Pancreas (tissue), 10 donors: ENCODE results near the gene RUSC1. TPM values are rescaled to one million over a fixed set of nuclear protein-coding genes. Genes with fewer than 3 reads are reported as not detected.

Experiments
- ATAC-seq, 4 donors: fragments of 200-7000 bp; cut with Tn5 transposase; one replicate each; pipeline versions ENCODE4 v1.8.0 to v1.9.1; 2020; ENCODE audit warnings: mild to moderate bottlenecking in 4 of 4, moderate library complexity in 4 of 4
- DNase-seq, 6 donors: peaks; one replicate each; pipeline ENCODE4 v3.0.0-alpha.2; 2020
- FAIRE-seq: peaks from 2 replicates; lab custom pipeline; 2012; peaks lifted over from hg19 to GRCh38; lab: Jason Lieb, UNC
- H3K27ac ChIP-seq, 4 donors: fragments of 200-600 bp; sonication (generic); 1 replicate in 3 of 4; 2 replicates in 1 of 4; pipeline versions ENCODE4 v1.5.0 to v1.8.0; 2020
- H3K27me3 ChIP-seq, 4 donors: fragments of 200-600 bp; one replicate each; pipeline ENCODE4 v1.8.0; 2021
- H3K36me3 ChIP-seq, 3 donors: fragments of 200-600 bp; sonication (generic) in 1 of 3; one replicate each; pipeline versions ENCODE4 v1.5.0 to v1.8.0; 2020 to 2021
- H3K4me1 ChIP-seq, 3 donors: fragments of 200-600 bp; one replicate each; pipeline ENCODE4 v1.8.0; 2021
- H3K4me3 ChIP-seq, 4 donors: fragments of 200-600 bp; sonication (generic) in 2 of 4; one replicate each; pipeline versions ENCODE4 v1.5.0 to v1.8.0; 2020 to 2021
- H3K9me3 ChIP-seq, 4 donors: fragments of 200-600 bp; one replicate each; pipeline ENCODE4 v1.8.0; 2021
- CTCF ChIP-seq, 4 donors: fragments of 200-600 bp; sonication (generic) in 3 of 4; IDR thresholded peaks; one replicate each; pipeline versions ENCODE4 v1.5.0 to v1.8.0; 2021; ENCODE audit warnings: antibody characterized with exemption in 4 of 4
- WGBS, 2 donors: extraction: QIAGEN DNeasy Blood & Tissue Kit; methylation state at CpG; one replicate each; pipeline ENCODE4 v1.1.7; 2013; 5-methylcytosine and 5-hydroxymethylcytosine counted together
- intact Hi-C, 3 donors: fragments of 100-400 bp; cut with DNase I; formaldehyde crosslinking; loops; one replicate each; pipeline versions ENCODE4 v1.11.1 to v1.14.2; 2022
- polyA plus RNA-seq, 2 donors: library from polyadenylated mRNA; stranded (reverse); fragments of 200-250 nt; gene quantifications; one replicate each; pipeline ENCODE4 v1.2.3, GENCODE V29; 2013
- total RNA-seq, 6 donors: library from RNA; stranded (reverse); fragmentation: NEBNext Ultra II Directional in 4 of 6; extraction: Animal tissue kit (Norgen Biotek cat#: 25700) in 4 of 6; gene quantifications; one replicate each; pipeline versions ENCODE4 v1.2.1 to v1.2.4, GENCODE V29; 2021 to 2023
- donor health status: healthy with polysubstance abuse.
- donor health status: DM: no; HTN: no; CAD: no; lungs with moderate emphysema.
- donor health status: DM: no; HTN: no; CAD: no.
- donor health status: control.
- donor health status: control.
- donor health status: Bipolar disorder and iron deficiency.
- donor health status: DM: yes; HTN: yes; CAD: no.
- donor health status: DM: no; HTN: no; CAD: no.
- donor health status: DM: no; HTN: no; CAD: no.
- donor health status: DM: yes; HTN: yes; CAD: no.

RUSC1 gene
- total and polyA plus RNA-seq, 8 donors: 9.2 to 47.2 (median 12.4) TPM

- DNase-seq (peak; percentile 62 to 89 (median 72)), ATAC-seq (peak; percentile 18 to 28 (median 25)), FAIRE-seq (no peak)
- H3K27me3 ChIP-seq: no peaks in the 10 kb centered on the region
- peak overlapping the region; percentile 79 to 91 (median 86) for H3K4me3 ChIP-seq
- H3K36me3 ChIP-seq: peaks cover 0 to under 1% (median 0%) of the 10 kb centered on the region in 3 donors
- intact Hi-C loops: loop anchor here in 2 of 3 donors (5.0 to 10.0 kb wide), 3 partner anchors 43 to 73 kb away; partner anchors contain the start of gene ENTREP3 (in 1 of the 2)
- peak in 3 of 4 donors; percentile 5 to 33 (median 18) for TF ChIP-seq CTCF (IDR thresholded peaks at IDR 0.05)
- no peaks in the 10 kb centered on the region for H3K9me3 ChIP-seq
- peak overlapping the region; percentile 81 to 97 (median 88) for H3K27ac ChIP-seq
- H3K4me1 ChIP-seq: peaks cover 0 to 7% (median 0%) of the 10 kb centered on the region in 3 donors
- WGBS, 2 donors: 1 to 2% methylated on average over 54 to 59 of the region's 59 CpGs
These were observed 4.3 kb downstream of the RUSC1 start for GRCh38 chr1:155324717-155325602.

GRCh38 chr1:155325603-155325893 lies 4.9 kb downstream of the RUSC1 start:
- no peaks in the 10 kb centered on the region for H3K27me3 ChIP-seq
- 23 to 41% methylated on average over 6 of the region's 6 CpGs for WGBS, 2 donors
- H3K9me3 ChIP-seq: no peaks in the 10 kb centered on the region
- H3K36me3 ChIP-seq: peaks cover 0 to 4% (median 0%) of the 10 kb centered on the region in 3 donors
- ATAC-seq: no peak
- intact Hi-C loops: loop anchor here in 1 of 3 donors (10.0 kb wide), 1 partner anchor 71 kb away; the partner anchor contains the start of gene ENTREP3
- peak overlapping the region in 1 of 4 donors; percentile 97 for H3K27ac ChIP-seq
- TF ChIP-seq CTCF (IDR thresholded peaks at IDR 0.05): no peak
- peak overlapping the region; percentile 79 to 91 (median 86) for H3K4me3 ChIP-seq
- FAIRE-seq: no peak
- peaks cover 0 to 7% (median 0%) of the 10 kb centered on the region in 3 donors for H3K4me1 ChIP-seq
- DNase-seq: no peak

- 86 to 97% methylated on average over 6 of the region's 6 CpGs for WGBS, 2 donors
- Histone ChIP-seq H3K4me3 (no peak overlapping the region), H3K27ac (no peak overlapping the region), H3K9me3 (no peaks in the 10 kb centered on the region), H3K4me1 (peaks cover 0 to 7% (median 0%) of the 10 kb centered on the region in 3 donors), H3K36me3 (peaks cover 0 to 9% (median 0%) of the 10 kb centered on the region in 3 donors), H3K27me3 (no peaks in the 10 kb centered on the region)
- TF ChIP-seq CTCF (IDR thresholded peaks at IDR 0.05): no peak
- intact Hi-C loops: loop anchor here in 1 of 3 donors (10.0 kb wide), 1 partner anchor 71 kb away; the partner anchor contains the start of gene ENTREP3
- FAIRE-seq (no peak), DNase-seq (no peak), ATAC-seq (no peak)
These were observed 5.4 kb downstream of the RUSC1 start for GRCh38 chr1:155326020-155326526.

- DNase-seq: peak in 2 of 6 donors; percentile 34 to 79
- no peak overlapping the region for H3K4me3 ChIP-seq
- intact Hi-C loops: loop anchor here in 1 of 3 donors (10.0 kb wide), 1 partner anchor 72 kb away; the partner anchor contains the start of gene ENTREP3
- no peak overlapping the region for H3K27ac ChIP-seq
- ATAC-seq: no peak
- H3K27me3 ChIP-seq: no peaks in the 10 kb centered on the region
- H3K4me1 ChIP-seq: peaks cover 0 to 7% (median 0%) of the 10 kb centered on the region in 3 donors
- no peaks in the 10 kb centered on the region for H3K9me3 ChIP-seq
- peaks cover 0 to 13% (median 3%) of the 10 kb centered on the region in 3 donors for H3K36me3 ChIP-seq
- WGBS, 2 donors: 89 to 90% methylated on average over 7 of the region's 7 CpGs
- no peak for TF ChIP-seq CTCF (IDR thresholded peaks at IDR 0.05)
- FAIRE-seq: no peak
These were observed 5.9 kb downstream of the RUSC1 start for GRCh38 chr1:155326631-155327037.
